Peyer's patch (tissue), 4 donors: ENCODE data around the gene DNAJB1. TPM values are rescaled to one million over a fixed set of nuclear protein-coding genes. Genes with fewer than 3 reads are reported as not detected.
"Not testable (repeated sequence)": the region's sequence is repeated elsewhere in the genome, so short reads cannot be mapped to it uniquely, and the experiment has no call there.

ENCODE experiments used
- DNase-seq, 3 donors: peaks; one replicate each; pipeline ENCODE4 v3.0.0-alpha.2; 2017 to 2019
- H3K27ac ChIP-seq, 4 donors: fragments of 200-600 bp; sonication (generic); one replicate each; pipeline ENCODE4 v1.5.1; 2016 to 2019
- H3K27me3 ChIP-seq, 2 donors: fragments of 200-600 bp; sonication (generic); one replicate each; pipeline ENCODE4 v1.5.1; 2019
- H3K36me3 ChIP-seq, 3 donors: fragments of 200-600 bp; sonication (generic); one replicate each; pipeline ENCODE4 v1.5.1; 2016 to 2019
- H3K4me1 ChIP-seq, 4 donors: fragments of 200-600 bp; sonication (generic); one replicate each; pipeline ENCODE4 v1.5.1; 2016 to 2019
- H3K4me3 ChIP-seq, 4 donors: fragments of 200-600 bp; sonication (generic); 1 replicate in 3 of 4; 2 replicates in 1 of 4; pipeline ENCODE4 v1.5.1; 2016 to 2019; ENCODE audit warnings: mild to moderate bottlenecking in 1 of 4
- H3K9me3 ChIP-seq, 4 donors: fragments of 200-600 bp; sonication (generic); one replicate each; pipeline ENCODE4 v1.5.1; 2016 to 2019; ENCODE audit warnings: mild to moderate bottlenecking in 1 of 4
- CTCF ChIP-seq, 6 experiments: fragments of 450-650 bp in 4 of 6; fragments of 200-600 bp in 2 of 6; sonication (generic) in 1 of 6; IDR thresholded peaks; one replicate each; pipeline ENCODE4 v1.5.1; 2017 to 2019; ENCODE audit warnings: antibody characterized with exemption in 6 of 6, mild to moderate bottlenecking in 3 of 6, moderate library complexity in 1 of 6
- POLR2A ChIP-seq, 2 donors: fragments of 450-650 bp; IDR thresholded peaks; one replicate each; pipeline ENCODE4 v1.5.1; 2017; ENCODE audit warnings: antibody characterized with exemption in 2 of 2, mild to moderate bottlenecking in 2 of 2, moderate library complexity in 2 of 2
- total RNA-seq, 4 donors: library from RNA; depleted of rRNA; stranded (reverse); fragments of >200 nt; gene quantifications; one replicate each; pipeline ENCODE4 v1.1.0, GENCODE V29; 2016

DNAJB1 gene
- total RNA-seq, 4 donors from 2014 or later, result 34.5 to 60.2 (median 54.1) TPM

GRCh38 chr19:14551134-14552005, 33.2 kb upstream of the DNAJB1 start:
- peak in 4 of 6 experiments; percentile 27 to 47 (median 46) for TF ChIP-seq CTCF (IDR thresholded peaks at IDR 0.05)
- H3K36me3 ChIP-seq, H3K4me3 ChIP-seq, H3K9me3 ChIP-seq, H3K27me3 ChIP-seq: not testable (repeated sequence)
- DNase-seq, result peak; percentile 78 to 89 (median 79)
- Histone ChIP-seq H3K4me1 (peaks cover 3 to 40% (median 9%) of the 10 kb centered on the region in 4 donors), H3K27ac (peak overlapping the region; percentile 34 to 70 (median 46))

DNA sequence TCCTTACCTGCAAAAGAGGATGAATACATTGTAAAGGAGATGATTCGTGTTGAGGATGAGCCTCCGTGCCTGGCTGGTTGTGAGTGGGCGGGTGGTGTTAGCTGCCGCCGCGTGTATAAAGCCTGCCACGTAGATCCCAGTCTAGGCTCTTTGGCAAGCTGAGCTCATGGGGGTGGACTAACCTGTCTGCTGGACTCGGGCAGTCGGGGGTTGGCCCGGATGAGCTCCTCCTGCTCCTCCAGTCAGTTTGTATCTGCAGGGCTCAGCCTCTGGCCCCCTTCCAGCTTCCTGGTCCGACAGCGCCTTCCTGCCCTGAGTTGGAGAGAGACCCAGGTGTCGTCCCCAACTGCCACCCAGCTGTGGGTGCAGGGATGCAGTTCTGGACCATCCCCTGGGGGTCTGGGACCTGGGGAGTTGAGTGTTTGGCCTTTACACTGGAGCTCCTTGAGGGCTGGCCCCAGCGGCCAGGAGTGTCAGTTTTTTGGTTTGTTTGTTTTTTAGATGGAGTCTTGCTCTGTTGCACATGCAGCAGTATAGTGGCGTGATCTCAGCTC, 32.1 kb upstream of the DNAJB1 start:
- Histone ChIP-seq H3K27ac (peak overlapping the region in 3 of 4 donors; percentile 30 to 70 (median 34)), H3K4me3 (no peak overlapping the region), H3K27me3 (no peaks in the 10 kb centered on the region), H3K36me3 (peaks cover 0 to 9% (median 0%) of the 10 kb centered on the region in 3 donors), H3K4me1 (peaks cover 0 to 38% (median 8%) of the 10 kb centered on the region in 4 donors), H3K9me3 (no peaks in the 10 kb centered on the region)
- no peak for TF ChIP-seq CTCF (IDR thresholded peaks at IDR 0.05)
- no peak for TF ChIP-seq POLR2A (IDR thresholded peaks at IDR 0.05)
- DNase-seq, result peak in 2 of 3 donors; percentile 77 to 80

DNA sequence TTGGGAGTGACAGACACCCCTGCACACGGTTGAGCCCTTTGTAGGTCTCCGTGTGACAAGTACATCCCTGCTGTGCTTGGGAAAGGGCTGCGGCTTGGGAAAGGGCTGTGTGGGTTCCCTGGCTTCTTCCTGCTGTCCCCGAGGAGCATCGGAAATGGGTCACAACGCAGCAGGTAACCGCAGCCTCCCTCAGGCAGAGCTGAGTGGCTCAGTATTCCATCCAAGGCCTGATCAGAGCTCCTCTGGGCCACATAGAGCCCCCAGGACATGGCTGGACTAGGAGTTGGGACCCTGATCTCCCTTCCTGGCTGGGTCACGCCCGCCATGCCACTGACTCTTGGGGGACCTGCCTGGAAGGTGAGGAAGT, 27.5 kb upstream of the DNAJB1 start:
- no peak overlapping the region for H3K4me3 ChIP-seq
- peak overlapping the region in 1 of 4 donors; percentile 6 for H3K27ac ChIP-seq
- H3K36me3 ChIP-seq, result peaks cover 0 to 9% (median 0%) of the 10 kb centered on the region in 3 donors

GRCh38 chr19:14544977-14545715, 26.9 kb upstream of the DNAJB1 start:
- Histone ChIP-seq H3K27me3 (no peaks in the 10 kb centered on the region), H3K36me3 (peaks cover 0 to 9% (median 0%) of the 10 kb centered on the region in 3 donors), H3K4me1 (peaks cover 0 to 16% (median 0%) of the 10 kb centered on the region in 4 donors), H3K27ac (peak overlapping the region in 1 of 4 donors; percentile 6), H3K4me3 (no peak overlapping the region), H3K9me3 (no peaks in the 10 kb centered on the region)
- DNase-seq, result peak in 2 of 3 donors; percentile 73 to 74
- no peak for TF ChIP-seq CTCF (IDR thresholded peaks at IDR 0.05)
- TF ChIP-seq POLR2A (IDR thresholded peaks at IDR 0.05), result no peak

More for the DNA sequence above, 27.5 kb upstream of the DNAJB1 start:
- no peaks in the 10 kb centered on the region for H3K27me3 ChIP-seq
- H3K4me1 ChIP-seq, result peaks cover 0 to 20% (median 0%) of the 10 kb centered on the region in 4 donors
- no peaks in the 10 kb centered on the region for H3K9me3 ChIP-seq
- no peak for DNase-seq
- no peak for TF ChIP-seq CTCF (IDR thresholded peaks at IDR 0.05)

DNA sequence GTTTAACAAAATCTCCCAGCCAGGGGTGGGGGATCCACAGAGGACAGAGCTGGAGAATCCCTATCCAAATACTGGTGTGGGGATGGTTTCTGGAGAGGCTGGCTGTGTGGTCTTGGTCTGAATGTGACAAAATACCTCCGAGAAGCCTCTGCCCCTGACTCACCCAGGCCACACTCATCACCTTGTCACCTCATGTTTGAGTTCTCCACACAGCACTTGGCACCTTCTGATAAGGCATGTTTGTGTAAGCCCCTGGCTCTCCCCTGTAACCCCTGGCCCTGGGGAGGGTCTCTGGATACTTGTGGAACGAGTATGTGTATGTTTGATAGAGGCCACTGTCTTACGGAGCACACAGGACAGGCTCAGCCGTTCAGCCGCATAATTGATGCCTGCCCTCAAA, 25.9 kb upstream of the DNAJB1 start:
- Histone ChIP-seq H3K9me3 (no peaks in the 10 kb centered on the region), H3K36me3 (peaks cover 0 to 8% (median 0%) of the 10 kb centered on the region in 3 donors), H3K27ac (no peak overlapping the region), H3K27me3 (no peaks in the 10 kb centered on the region), H3K4me3 (no peak overlapping the region), H3K4me1 (peaks cover 0 to 9% (median 0%) of the 10 kb centered on the region in 4 donors)
- no peak for DNase-seq
- no peak for TF ChIP-seq CTCF (IDR thresholded peaks at IDR 0.05)
- TF ChIP-seq POLR2A (IDR thresholded peaks at IDR 0.05), result no peak
